OCI-LY7 (cell line): Measurements from ENCODE around the gene TNFRSF12A. TPM values are rescaled to one million over a fixed set of nuclear protein-coding genes. Genes with fewer than 3 reads are reported as not detected.

ENCODE experiments used
- BruUV-seq: library from RNA; stranded (reverse); fragments of 400-500 nt; replicated peaks from 2 replicates; lab custom pipeline; 2021; lab: Mats Ljungman, UMichigan
- CTCF ChIA-PET: fragments of 300-600 bp; sonication (Branson Sonifier 250); formaldehyde crosslinking; loops from one replicate; lab custom pipeline; 2022; ENCODE audit warnings: antibody characterized with exemption; ENCODE audit not compliant: unreplicated experiment; lab: Charles Lee
- POLR2A ChIA-PET: fragments of 300-600 bp; sonication (Branson Sonifier 250); formaldehyde crosslinking; loops from one replicate; lab custom pipeline; 2022; ENCODE audit warnings: antibody characterized with exemption; lab: Charles Lee
- DNase-seq: peaks from one replicate; pipeline ENCODE4 v3.0.0-alpha.2; 2015; ENCODE audit warnings: low spot score
- H2AFZ ChIP-seq: fragments of 200-600 bp; sonication (generic), shearing (Covaris generic); 2 replicates; pipeline ENCODE4 v1.6.1; 2014; ENCODE audit warnings: mild to moderate bottlenecking, antibody characterized with exemption, low read length, moderate library complexity
- H3K27ac ChIP-seq: fragments of 200-600 bp; sonication (generic); 2 replicates; pipeline ENCODE4 v1.5.1; 2014; ENCODE audit warnings: mixed run types, low read depth, mild to moderate bottlenecking, moderate library complexity, low read length, inconsistent platforms; ENCODE audit not compliant: poor library complexity, severe bottlenecking
- H3K36me3 ChIP-seq: fragments of 200-600 bp; sonication (generic); 2 replicates; pipeline ENCODE4 v1.6.1; 2014; ENCODE audit warnings: mild to moderate bottlenecking, antibody characterized with exemption, low read length, moderate library complexity, mixed read lengths; ENCODE audit not compliant: insufficient read depth
- H3K4me1 ChIP-seq: fragments of 200-600 bp; sonication (generic); 2 replicates; pipeline ENCODE4 v1.5.1; 2014; ENCODE audit warnings: mild to moderate bottlenecking, low read length; ENCODE audit not compliant: insufficient read depth, poor library complexity, severe bottlenecking
- H3K4me2 ChIP-seq: fragments of 200-600 bp; sonication (generic); 2 replicates; pipeline ENCODE4 v1.6.1; 2014; ENCODE audit warnings: mild to moderate bottlenecking, low read length
- H3K4me3 ChIP-seq: fragments of 200-600 bp; sonication (generic); 2 replicates; pipeline ENCODE4 v1.5.1; 2014; ENCODE audit warnings: mild to moderate bottlenecking, low read depth, low read length; ENCODE audit not compliant: poor library complexity, severe bottlenecking
- H3K79me2 ChIP-seq: fragments of 200-600 bp; sonication (generic); 2 replicates; pipeline ENCODE4 v1.6.1; 2016; ENCODE audit warnings: low read depth, mild to moderate bottlenecking, low read length, moderate library complexity, mixed read lengths; ENCODE audit not compliant: insufficient read depth
- H3K9me2 ChIP-seq: fragments of 200-600 bp; sonication (generic); 2 replicates; pipeline ENCODE4 v1.6.1; 2016; ENCODE audit warnings: mild to moderate bottlenecking, low read length, mixed read lengths; ENCODE audit not compliant: insufficient read depth
- H3K9me3 ChIP-seq: fragments of 200-600 bp; sonication (generic); 2 replicates; pipeline ENCODE4 v1.6.1; 2014; ENCODE audit warnings: mild to moderate bottlenecking, mixed run types, low read length, mixed read lengths
- H4K20me1 ChIP-seq: fragments of 200-600 bp; sonication (generic); 2 replicates; pipeline ENCODE4 v1.6.1; 2014; ENCODE audit warnings: mild to moderate bottlenecking, antibody characterized with exemption, low read length, moderate library complexity, mixed read lengths; ENCODE audit not compliant: insufficient read depth
- CTCF ChIP-seq: fragments of 200-600 bp; sonication (generic); conservative IDR thresholded peaks from 2 replicates; pipeline ENCODE4 v1.5.1; 2014; ENCODE audit warnings: mild to moderate bottlenecking, antibody characterized with exemption, low read length, moderate library complexity, mixed read lengths
- EZH2phosphoT487 ChIP-seq: fragments of 200-600 bp; sonication (generic); IDR thresholded peaks from 2 replicates; pipeline ENCODE4 v1.6.1; 2018; ENCODE audit warnings: low read depth, borderline replicate concordance, mild to moderate bottlenecking, mixed run types, antibody characterized with exemption, low read length, moderate library complexity, mixed read lengths
- intact Hi-C: fragments of 100-400 bp; cut with micrococcal nuclease; formaldehyde crosslinking; loops from one replicate; pipeline ENCODE4 v1.10.0; 2022; ENCODE audit not compliant: unreplicated experiment
- total RNA-seq, 2 experiments: library from RNA; depleted of rRNA in 1 of 2; stranded (reverse); fragments of >200 nt in 1 of 2; shearing (Covaris generic) in 1 of 2; gene quantifications; 2 replicates each; pipeline ENCODE4 v1.2.3, GENCODE V29; 2014 to 2022

TNFRSF12A gene
- total RNA-seq, 2 experiments from 2014 or later = 1.9 to 4.9 TPM

GRCh38 chr16:3014971-3015370 is 5.2 kb upstream of the TNFRSF12A start:
- CTCF ChIA-PET = no interaction called here
- H3K4me3 ChIP-seq = no peak overlapping the region
- intact Hi-C loops = no loop called here
- H3K79me2 ChIP-seq = no peaks in the 10 kb centered on the region
- H3K9me2 ChIP-seq = no peaks in the 10 kb centered on the region
- no peaks in the 10 kb centered on the region for H3K36me3 ChIP-seq
- TF ChIP-seq CTCF (no peak), EZH2phosphoT487 (no peak)
- no peaks in the 10 kb centered on the region for H4K20me1 ChIP-seq
- no peak for DNase-seq
- H3K27ac ChIP-seq = no peak overlapping the region
- no TSS peak for BruUV-seq
- peaks cover 6% of the 10 kb centered on the region for H3K4me1 ChIP-seq
- no peaks in the 10 kb centered on the region for H3K9me3 ChIP-seq
- POLR2A ChIA-PET = interaction anchor here (0.6 kb wide), 1 partner anchor 1702 kb away, joined by 3 read pairs; no protein-coding TSS in a partner anchor
- H2AFZ ChIP-seq = no peak overlapping the region
- H3K4me2 ChIP-seq = no peak overlapping the region

- Histone ChIP-seq H3K4me1 (peaks cover 14% of the 10 kb centered on the region), H3K27ac (no peak overlapping the region), H3K36me3 (no peaks in the 10 kb centered on the region), H3K9me2 (no peaks in the 10 kb centered on the region), H4K20me1 (no peaks in the 10 kb centered on the region), H3K4me2 (no peak overlapping the region), H3K9me3 (no peaks in the 10 kb centered on the region), H2AFZ (no peak overlapping the region), H3K79me2 (no peaks in the 10 kb centered on the region), H3K4me3 (no peak overlapping the region)
- intact Hi-C loops = no loop called here
- ChIA-PET CTCF (no interaction called here), POLR2A (no interaction called here)
- no peak for DNase-seq
- no peak for TF ChIP-seq CTCF
- TF ChIP-seq EZH2phosphoT487 = no peak
- BruUV-seq = no TSS peak
Observed at GRCh38 chr16:3015865-3016521, 4.2 kb upstream of the TNFRSF12A start.

- no peak overlapping the region for H2AFZ ChIP-seq
- ChIA-PET CTCF (no interaction called here), POLR2A (no interaction called here)
- no peaks in the 10 kb centered on the region for H3K36me3 ChIP-seq
- no peak overlapping the region for H3K27ac ChIP-seq
- DNase-seq = no peak
- no peaks in the 10 kb centered on the region for H3K9me2 ChIP-seq
- TF ChIP-seq CTCF = no peak
- TF ChIP-seq EZH2phosphoT487 = no peak
- BruUV-seq = no TSS peak
- H3K4me2 ChIP-seq = no peak overlapping the region
- no peaks in the 10 kb centered on the region for H3K9me3 ChIP-seq
- peaks cover 28% of the 10 kb centered on the region for H3K4me1 ChIP-seq
- intact Hi-C loops = no loop called here
- H3K4me3 ChIP-seq = no peak overlapping the region
- H3K79me2 ChIP-seq = no peaks in the 10 kb centered on the region
- no peaks in the 10 kb centered on the region for H4K20me1 ChIP-seq
Observed at GRCh38 chr16:3017344-3017743, 2.8 kb upstream of the TNFRSF12A start.
